Stimulated activated CD4-positive, alpha-beta T cell treated with anti-CD3 and anti-CD28 coated beads, Interleukin-15, amount 100 ng/mL, for 48 hours (primary cell): ENCODE measurements around the gene CDH23.
A peak's percentile ranks its signal among the peaks of the same experiment; 100 is the strongest.

Experiments used
- DNase-seq, 2 donors: peaks; one replicate each; pipeline ENCODE4 v3.0.0-alpha.2; 2020; ENCODE audit warnings: low read depth in 2 of 2

The CDH23 gene

GRCh38 chr10:71604324-71605018 lies 207.8 kb downstream of the CDH23 start:
- DNase-seq = no peak

- no peak for DNase-seq
Observed at GRCh38 chr10:71605263-71605962, 208.7 kb downstream of the CDH23 start.

- no peak for DNase-seq
Observed at GRCh38 chr10:71606257-71607081, 209.7 kb downstream of the CDH23 start.

DNA sequence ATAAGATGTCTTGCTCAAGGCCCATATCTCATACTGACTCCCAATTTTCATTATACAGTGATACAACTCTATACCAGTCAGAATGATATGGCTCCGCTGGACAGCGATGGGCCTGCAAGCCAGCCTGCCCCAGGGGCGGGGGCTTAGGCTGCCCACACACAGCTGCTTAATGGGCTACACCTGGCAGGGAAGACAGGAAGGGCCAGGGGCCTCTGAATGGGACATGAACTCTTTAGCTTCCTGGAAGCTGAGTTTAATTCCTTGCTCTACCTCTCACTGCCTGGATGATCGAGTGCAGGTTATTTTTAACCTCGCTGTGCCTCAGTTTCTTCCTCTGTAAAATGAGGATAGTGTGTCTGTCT lies 210.3 kb downstream of the CDH23 start:
- DNase-seq = no peak

- peak; percentile 41 to 62 for DNase-seq
Observed at GRCh38 chr10:71608819-71609768, 212.4 kb downstream of the CDH23 start.

DNA sequence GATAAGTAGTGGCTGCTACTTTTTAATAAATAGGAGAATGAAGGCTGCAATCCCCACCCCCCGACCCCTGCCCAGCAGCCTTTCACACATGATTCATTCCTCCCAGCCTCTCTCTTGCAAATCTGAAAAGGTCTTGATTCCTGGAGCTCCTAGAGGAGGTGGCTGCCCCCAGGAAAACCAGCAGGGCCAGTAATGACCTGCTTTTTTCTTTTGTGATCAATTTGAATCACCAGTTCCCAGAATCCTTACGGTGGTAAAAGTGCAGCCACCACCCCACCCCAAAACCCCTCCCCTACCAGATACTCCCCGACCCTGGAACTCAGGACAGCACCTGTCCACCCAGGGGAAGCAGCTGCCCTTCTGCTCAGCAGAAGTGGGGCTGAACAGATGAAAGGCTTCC lies 213.9 kb downstream of the CDH23 start:
- DNase-seq = no peak

GRCh38 chr10:71611131-71611530 lies 214.4 kb downstream of the CDH23 start:
- DNase-seq = no peak

DNA sequence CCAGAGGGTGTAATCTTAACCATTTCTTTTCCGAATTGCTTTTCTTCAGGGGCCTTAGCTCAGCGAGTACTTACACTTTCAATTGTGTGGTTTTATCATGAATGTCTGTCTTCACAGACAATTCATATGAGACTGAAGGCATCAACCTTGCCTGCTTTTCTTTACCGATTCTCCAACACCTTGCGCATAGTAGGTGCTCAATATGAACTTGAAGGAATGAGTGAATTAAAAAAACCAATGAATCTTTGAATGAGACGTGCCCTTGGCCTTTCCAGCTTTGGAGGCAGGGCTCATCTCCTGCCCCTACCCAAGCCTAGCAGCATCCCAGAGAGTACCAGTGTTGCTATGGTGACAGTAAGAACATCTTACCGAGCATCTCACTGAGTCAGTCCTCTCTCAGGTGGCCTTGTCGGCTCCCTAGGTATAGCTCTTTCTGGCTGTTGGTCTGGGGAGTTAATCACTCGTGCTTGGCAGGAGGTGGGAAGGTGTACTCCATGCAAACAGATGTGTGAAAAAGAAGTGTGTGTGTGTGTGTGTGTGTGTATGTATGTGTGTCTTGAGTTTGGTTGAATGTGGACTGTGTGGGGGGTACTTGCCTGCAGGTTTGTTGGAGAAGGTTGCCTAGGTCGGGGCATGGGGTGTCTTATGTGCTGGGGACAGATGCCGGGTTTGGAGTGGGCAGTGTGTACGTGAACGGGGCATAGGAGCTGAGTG lies 215.1 kb downstream of the CDH23 start:
- DNase-seq = no peak

DNA sequence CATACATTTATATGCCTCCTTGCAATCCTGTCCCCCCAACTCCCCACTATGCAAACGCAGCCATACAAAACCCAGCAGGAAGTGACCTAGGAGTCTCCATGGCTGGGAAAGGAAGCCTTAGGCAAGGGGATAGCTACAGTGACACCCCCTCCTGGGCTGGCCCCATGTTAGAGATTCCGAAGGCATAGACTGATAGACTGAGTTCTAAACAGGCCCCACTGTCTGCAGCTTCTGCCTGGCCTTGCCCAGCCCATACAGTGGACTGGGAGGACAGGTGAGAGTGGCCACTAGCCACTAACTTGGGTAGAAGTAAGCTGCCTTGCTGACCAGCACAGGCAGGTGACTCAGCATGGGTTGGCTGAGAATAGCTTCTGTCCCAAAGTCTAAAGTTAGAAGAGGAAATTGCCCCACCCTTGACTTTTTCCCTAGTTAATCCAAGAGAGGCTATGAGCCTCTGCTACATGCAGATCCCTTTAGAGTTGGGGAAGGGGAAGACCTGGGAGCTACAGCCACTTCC lies 216.6 kb downstream of the CDH23 start:
- no peak for DNase-seq

GRCh38 chr10:71613877-71614276 lies 217.2 kb downstream of the CDH23 start:
- no peak for DNase-seq

DNA sequence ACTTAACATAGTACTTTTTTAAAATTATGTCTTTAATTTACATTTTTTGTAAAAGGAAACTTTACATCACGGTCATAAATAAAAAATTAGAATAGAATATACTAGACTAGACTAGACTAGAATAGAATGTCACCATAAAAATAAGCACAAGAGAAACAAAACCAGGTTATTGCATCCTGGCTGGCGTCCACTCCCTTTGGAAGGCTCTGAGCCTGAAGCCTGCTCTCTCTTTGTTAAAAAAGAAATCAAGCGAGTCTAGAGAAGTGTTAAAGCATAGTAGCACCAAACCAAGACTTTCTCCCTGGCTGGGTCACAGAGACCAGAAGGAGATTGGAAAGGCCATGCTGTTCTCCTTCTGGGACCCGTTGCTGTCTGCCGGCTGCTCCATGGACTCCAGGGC lies 218.2 kb downstream of the CDH23 start:
- DNase-seq = no peak

DNA sequence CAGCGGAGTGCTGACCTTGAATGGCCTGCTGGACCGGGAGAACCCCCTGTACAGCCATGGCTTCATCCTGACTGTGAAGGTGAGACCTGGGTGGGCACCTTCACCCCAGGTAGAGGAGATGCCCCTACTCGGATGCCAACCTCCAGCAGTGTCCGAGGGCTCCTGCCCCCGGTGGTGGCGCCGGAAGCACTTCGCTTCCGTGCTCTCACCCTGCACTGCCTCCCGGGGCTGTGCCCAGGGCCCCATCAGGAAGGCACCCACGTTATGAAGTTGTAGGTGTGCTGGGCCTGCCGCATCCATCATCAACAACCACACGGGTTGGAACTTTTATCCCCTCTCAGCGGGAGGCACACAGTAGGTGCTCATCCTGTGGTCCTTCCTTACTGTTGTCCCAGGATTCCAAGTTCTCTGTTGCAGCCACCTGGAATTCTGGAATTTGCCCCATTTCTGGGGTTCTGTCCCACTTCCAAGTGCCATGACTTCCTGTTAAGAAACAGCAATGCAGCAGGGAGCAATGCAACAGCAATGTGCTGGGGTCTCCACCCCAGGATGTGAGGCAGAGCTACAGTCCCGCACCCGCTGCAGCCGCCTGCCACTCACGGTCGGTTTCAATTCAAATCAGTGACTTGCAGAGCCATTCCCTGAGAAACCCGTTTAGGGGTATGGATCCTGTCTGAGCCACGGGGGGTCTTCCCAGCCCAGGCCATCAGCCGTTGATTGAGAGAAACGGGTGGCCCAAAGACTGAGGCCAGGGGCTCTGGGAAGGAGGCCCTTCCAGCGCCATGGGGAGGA lies 219.0 kb downstream of the CDH23 start:
- DNase-seq = no peak

DNA sequence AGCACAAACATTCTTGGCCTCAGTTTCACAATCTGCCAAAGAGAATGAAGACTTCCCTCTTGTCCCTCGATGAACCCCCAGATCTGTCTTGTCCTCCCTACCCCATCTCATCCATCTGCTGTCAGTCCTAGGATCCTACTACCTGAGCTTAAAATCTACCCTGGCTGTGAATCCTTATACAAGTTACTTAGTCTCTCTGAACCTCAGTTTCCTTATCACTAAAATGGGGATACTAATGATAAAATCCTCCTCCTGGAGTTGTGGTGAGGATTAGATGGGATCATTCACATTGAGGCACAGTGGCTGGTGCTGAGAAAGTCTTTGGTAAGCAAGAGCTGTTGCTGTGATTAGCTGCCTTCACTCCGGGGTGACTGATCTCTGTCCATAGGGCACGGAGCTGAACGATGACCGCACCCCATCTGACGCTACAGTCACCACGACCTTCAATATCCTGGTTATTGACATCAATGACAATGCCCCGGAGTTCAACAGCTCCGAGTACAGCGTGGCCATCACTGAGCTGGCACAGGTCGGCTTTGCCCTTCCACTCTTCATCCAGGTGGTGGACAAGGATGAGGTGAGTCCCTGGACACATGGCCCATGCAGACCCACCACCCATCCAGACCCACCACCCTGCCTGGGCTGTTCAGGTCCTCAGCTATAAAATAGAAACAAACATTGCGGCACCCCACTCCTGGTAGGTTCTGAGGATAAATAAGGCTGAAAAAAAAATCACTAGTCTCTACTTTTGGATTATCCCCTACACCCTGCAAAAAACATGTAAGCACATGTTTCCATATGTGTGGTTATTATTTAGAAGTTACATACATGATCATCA lies 220.3 kb downstream of the CDH23 start:
- no peak for DNase-seq

- DNase-seq = no peak
Observed at GRCh38 chr10:71618176-71618575, 221.5 kb downstream of the CDH23 start.

DNA sequence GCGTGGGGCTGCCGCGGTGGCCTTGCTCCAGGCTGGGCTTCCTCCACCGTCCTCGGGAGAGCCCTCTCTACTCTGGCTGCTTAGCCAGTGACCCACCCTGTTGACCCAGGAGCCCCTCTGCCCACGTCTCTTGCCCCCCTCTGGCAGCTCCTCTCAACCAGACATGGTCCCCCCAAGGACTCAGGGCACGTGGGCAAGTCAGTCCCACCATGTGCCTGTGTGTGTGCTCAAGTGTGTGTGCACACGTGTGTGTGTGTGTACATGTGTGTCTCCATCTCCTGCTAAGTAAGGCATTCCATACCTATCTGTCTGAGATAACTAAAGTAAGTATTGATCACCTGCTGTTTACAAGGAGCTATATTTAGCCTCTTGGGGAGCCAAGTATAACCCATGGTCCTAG lies 221.9 kb downstream of the CDH23 start:
- no peak for DNase-seq

DNA sequence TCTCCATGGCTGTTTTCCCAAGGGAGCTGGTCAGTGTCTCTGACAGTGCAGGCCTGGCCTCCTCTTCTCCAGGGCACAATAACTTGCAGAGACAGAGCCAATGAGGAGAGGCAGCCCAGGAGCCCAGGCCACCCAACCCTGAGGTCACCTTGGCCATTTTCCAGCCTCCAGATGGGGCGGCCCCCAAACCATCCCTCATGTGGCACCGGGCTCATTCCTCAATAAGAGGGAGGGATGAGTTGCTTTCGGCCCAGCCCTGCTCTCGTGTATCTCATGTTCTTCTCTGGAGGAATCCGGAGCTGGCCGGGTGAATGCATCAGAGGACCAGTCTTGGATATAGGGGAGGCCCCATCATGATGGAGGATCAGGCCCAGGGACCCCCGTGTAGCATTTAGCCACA lies 223.9 kb downstream of the CDH23 start:
- DNase-seq = no peak

- no peak for DNase-seq
Observed at GRCh38 chr10:71621231-71622153, 224.8 kb downstream of the CDH23 start.

GRCh38 chr10:71622154-71622526 lies 225.4 kb downstream of the CDH23 start:
- no peak for DNase-seq
